Stimulated activated CD4-positive, alpha-beta T cell treated with anti-CD3 and anti-CD28 coated beads, TNF-alpha, amount 100 ng/mL, for 24 hours (primary cell): ENCODE results near the gene DPYSL3.

Experiments
- DNase-seq, 3 experiments: peaks; one replicate each; pipeline ENCODE4 v3.0.0-alpha.2; 2020; ENCODE audit warnings: low read depth in 3 of 3

The DPYSL3 gene

DNA sequence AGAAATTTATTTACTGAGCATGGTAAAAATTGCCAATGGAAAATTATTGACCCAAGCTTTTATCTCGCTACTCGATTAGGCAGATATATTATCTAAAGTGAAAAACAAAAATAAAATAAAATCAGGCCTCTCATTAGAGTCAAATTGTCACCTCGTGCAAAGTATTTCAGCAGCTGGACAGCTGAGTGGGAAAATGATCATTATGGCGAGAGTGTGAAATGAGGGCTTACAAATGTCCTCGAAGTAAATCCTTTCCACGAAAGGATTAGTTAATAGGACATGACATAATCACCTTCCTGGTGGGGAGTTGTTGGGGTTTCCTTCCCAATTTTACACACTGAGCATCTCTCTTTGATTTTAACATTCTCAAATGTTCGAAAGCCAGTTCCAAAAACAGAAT lies 5.4 kb upstream of the DPYSL3 start:
- no peak for DNase-seq

DNA sequence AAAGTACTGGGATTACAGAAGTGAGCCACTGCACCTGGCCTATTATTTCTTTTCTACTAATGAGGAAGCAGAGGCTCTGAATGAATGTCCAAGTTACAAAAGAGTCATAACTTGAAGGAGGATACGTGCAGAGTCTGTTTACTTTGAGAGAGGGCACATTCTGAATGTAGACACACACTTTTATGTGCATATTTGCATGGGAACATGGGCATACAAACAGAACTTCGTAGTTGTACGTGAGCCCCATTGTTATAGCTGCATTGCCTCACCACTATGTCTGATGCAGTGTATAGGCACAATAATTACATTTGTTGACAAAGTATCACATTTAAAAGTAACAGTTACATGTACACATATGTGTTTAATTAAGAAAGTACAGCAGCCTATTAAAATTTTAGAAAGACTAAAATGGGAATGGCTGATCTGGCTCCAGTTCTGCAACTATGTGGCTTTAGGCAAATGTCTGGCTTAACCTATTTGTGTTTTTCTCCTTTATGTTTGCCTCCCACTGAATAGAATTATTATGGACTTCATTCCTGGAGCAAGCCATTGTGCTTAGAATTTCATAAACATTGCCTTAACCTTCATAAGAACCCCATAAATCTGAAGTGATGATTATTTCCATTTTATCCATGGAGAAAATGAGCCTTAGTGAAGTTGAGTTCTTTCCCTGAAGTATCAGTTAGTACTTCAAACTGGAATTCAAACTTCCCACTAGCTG lies 3.0 kb upstream of the DPYSL3 start:
- no peak for DNase-seq

DNA sequence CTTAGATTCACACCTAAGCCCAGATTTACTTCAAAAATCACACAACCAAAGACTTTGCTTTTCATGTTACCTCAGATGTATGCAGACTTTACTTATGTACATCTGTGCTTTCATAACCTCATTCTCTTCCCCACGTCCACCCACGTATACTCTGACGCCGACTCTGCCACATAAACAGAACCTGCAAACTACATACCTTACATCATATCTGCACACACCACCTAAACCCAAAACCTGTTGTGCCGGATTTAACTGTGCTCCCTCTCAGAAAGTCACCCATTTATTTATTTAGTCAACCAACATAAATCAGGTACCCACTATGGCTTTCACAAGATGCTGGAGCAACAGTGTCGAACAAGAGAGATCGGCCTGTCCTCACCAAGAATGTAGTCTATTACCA lies 1.0 kb upstream of the DPYSL3 start:
- no peak for DNase-seq

DNA sequence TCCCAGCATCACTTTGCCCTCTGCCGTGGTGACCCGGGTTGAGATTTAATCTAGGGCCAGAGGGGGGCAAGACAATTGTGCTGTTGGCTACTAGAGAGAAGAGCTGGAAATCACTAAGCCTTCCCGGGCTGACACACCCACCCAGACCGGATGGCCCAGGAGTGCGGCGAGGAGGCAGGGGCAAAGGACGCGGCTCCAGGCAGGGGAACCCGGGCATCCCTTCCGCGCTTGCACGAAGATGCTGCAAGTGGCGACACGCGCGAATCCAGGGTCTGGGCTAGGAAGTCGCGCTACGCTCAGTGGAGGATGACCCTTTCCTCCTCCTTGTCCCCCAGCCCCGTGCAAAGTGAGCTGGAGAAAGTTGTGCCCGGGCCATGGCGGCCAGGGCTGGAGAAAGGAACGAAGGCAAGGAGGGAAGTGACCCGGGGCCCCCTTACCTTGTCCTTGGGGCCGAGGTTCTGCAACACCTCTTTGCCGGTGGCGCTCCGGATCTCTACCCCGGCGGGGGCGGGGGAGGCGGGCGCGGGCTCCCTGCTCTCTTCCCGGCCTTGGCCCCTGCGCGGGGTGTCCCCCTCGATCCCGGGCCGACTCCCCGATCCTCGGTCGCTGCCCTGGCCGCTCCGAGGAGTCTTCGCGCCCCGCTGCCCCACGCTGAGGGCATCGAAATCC lies 693 bp downstream of the DPYSL3 start:
- no peak for DNase-seq

DNA sequence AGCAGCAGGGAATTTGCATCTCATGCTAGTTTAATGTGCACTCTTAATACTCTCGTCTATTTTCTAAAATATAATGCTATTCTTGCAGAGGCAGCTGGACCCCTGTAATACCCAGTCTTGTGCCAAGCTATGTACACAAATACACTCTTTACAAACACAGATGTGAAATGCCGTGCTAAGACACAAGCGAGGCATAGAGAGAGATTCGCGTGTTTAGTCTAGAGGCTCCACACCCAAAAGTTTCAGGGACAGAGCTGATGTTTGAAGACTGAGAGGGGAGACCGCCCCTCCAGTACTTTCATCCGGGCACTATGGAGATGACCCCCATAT lies 1.2 kb downstream of the DPYSL3 start:
- DNase-seq: no peak

DNA sequence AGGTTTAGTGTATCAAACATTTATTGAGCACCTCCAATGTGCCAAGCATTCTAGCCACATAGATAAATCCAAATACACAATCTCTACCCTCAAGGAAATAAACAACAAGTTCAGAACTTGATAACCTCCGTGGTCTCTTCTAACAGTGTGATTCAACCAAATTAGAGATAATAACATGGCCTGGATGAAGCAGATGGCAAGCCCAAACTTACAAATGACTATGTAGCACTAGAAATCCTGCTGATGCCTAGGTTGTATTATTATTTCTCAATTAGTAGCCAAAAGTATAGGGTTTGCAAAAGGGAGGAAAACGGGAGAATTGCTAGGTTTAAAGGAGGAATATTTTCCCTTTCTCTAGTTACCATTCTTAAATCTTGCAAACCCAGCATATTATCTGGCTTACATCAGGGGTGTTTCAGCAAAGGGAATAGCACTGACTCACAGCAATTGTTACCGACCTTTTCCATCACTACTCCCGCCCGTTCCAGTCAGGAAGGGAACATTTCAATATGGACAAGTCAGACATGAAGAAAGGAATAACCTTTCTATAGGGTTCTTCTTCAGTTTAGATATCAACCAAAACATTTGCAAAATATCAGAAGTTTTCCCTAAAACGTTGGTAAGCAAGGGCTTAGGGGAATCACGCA lies 2.3 kb downstream of the DPYSL3 start:
- no peak for DNase-seq

DNA sequence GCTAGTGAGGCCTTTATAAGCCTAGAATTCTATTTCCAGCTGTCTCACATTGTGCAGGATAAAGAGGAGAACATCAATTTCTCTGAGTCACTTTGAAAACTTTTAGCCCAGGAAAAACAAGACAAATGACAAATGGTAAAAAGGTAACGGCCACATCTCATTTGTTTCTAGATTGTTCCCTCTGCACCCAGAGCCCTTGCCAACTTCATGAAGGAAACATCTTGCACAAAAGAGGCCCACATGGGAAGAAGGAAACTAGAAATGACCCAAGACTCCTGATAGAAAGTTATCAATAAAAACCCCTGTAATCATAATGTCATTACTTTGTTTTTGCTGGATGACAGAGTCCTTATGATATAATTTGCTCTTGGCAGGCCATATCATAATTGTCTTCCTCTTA lies 5.3 kb downstream of the DPYSL3 start:
- no peak for DNase-seq

DNA sequence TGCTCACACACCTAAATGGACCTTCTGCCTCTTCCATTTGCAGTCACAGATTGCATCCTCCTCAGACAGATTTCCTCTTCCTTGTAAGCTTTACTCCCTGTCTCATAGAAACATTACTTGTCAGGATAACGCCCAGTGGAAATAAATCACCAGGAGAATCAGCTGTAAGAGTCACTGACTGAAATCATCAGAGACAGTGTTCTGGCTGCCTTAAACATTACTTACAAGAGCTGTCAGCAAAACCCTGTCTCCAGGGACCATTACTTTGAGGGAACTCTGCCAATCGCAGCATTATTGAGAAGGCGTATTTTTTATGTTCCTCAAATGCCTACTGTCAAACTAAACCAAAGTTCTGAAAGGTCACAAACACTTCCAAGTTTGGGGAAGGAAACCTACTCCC lies 5.9 kb downstream of the DPYSL3 start:
- no peak for DNase-seq

DNA sequence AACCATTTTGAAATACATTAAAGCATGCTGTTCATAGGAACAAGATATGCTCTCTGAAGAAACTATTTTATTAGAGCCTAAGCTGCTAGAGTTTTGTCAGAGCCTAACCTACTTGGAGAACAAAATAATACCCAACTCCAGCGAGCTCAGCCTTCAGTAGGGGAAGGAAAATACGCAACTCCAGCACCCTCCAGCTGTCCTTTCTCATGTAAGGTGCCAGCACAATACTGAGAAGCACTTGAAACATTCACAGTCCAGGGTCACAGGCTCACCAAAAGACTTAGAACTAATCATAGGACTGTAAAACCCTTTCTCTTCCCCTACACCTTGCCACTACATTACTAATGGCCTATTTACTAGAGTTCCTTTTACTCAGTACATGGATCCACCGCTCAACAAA lies 18.9 kb downstream of the DPYSL3 start:
- no peak for DNase-seq

DNA sequence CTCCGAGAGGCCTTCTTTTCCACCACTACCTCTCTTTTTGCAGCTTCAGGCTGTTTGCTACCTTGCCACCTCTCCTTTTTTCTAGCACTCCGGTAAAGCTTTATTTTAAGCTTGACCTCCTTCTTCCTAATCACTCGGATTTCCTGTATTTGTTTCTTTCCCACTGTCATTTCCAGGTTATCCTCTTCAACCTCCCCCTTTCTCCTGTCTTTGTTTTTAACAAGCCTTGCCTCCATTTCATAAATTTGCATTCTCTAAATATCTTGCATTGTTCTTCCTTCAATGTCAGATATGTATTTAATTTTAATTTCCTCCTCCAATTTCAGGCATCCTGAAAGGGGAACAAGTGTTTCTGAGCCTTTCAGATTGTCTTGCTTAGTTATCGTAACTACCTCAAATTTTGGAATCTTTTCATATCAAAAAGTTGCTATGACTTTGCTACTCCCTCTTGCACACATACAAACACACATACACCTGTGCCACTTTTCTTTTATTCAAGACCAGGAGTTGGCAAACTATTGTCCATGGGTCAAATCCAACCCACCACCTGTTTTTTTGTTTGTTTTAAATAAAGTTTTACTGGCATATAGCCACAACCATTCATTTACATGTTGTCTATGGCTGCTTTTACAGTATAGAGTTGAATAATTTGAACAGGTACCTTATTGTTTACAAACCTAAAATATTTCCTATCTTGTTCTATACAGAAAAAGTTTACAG lies 22.7 kb downstream of the DPYSL3 start:
- DNase-seq: no peak

DNA sequence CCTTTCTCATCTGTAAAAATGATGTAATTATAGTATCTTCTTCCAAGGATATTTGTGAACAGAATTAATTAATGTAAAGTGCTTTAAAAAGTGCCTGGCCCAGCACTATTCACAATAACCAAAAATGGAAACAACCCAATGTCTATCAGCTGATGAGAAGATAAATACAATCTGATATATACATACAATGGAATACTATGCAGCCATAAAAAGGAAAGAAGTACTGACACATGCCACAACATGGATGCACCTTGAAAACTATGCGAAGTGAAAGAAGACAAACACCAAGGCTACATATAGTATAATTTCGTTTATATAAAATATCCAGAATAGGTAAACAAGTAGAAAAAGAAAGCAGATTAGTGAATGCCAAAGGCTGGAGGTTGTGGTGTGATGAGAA lies 24.1 kb downstream of the DPYSL3 start:
- DNase-seq: no peak

DNA sequence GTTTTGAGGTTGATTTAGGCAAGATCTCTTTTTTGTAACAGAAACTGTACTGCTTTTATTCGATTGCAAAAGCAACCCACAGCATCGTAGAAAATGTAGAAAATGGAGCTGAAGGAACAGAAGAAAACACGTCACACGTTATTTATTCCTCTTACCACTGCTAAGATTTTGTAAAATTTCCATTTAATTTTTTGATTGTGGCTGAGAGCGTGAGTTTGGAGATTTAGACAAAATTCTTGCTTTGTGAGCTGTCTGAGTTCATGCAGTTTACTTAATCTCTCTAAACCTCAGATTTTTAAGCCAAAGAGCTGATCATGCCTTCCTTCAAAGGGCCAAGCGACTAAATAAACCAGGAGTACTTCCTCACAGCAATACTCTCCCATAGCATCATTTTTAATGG lies 24.8 kb downstream of the DPYSL3 start:
- no peak for DNase-seq

DNA sequence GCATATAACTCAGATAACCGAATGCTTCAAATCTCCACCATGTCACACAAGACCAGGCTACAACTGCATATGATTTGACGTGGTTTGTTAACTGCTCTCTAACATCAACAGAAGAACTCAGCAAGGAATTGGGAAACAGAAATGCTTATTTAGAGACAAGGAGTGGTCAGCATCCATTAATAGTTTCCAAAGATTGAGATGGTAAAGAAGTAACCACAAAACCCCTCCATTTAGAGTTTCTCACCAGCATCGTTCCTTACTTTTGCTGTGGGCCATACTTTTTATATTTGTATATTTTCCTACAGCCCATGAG lies 25.2 kb downstream of the DPYSL3 start:
- no peak for DNase-seq

DNA sequence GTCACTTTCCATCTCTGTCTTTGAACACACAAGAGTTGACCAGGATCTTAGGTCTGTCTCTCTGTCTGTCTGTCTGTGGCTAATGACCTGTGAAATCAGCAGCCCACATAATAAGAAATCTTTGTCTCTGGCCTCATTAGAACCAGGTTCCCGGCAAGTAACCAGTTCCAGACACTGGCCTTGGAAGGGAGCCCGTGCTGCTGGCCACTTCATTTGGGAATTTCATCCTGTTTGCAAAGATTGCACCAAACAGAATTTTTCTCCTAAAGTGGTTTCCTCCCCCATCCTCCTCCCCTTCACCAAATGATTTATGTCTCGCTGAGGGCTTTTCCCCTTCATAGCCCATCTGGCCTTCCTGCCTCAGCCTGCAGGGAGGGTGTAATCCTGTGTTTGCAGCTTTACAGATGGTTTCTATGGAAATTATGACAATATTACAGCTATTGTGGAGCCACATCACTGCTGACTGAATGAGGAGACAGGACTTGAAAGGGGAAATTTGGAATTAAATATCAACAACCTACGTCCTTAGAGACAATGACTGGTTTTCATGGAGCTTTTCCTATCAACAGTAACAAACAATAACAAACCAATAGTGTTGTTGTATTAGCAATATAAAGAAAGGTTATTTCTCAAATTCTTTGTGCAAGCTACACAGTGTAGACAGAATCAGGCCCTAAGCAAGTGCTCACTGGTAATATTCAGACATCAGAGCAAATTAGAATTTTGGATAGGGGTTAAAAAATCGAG lies 25.7 kb downstream of the DPYSL3 start:
- no peak for DNase-seq

DNA sequence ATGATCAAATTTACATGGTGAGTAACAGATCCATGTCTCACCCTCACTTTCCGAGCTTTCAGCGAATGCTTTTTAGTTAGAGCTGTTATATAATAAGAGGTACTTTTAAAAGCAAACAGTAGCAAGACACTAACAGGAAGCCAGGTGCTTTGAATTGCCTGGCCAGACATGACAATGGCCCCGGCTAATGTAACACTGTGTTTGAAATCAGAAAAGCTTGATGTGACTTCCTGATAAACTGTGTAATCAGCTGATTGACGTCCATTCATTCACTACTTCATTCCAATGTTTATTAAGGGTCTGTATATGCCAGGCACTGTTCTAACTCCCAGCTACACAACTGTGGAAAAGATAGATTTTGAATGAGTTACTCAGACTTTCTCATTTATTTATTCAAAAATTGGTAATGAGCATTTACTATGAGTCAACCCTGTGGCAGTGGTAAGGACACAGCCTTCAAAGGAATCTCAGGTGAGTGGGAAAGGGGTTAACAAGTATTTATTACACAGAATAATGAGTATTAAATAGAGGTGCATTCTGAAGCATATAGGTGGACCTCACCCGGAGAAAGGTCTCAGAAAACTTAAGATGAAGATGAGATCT lies 26.6 kb downstream of the DPYSL3 start:
- DNase-seq: no peak

DNA sequence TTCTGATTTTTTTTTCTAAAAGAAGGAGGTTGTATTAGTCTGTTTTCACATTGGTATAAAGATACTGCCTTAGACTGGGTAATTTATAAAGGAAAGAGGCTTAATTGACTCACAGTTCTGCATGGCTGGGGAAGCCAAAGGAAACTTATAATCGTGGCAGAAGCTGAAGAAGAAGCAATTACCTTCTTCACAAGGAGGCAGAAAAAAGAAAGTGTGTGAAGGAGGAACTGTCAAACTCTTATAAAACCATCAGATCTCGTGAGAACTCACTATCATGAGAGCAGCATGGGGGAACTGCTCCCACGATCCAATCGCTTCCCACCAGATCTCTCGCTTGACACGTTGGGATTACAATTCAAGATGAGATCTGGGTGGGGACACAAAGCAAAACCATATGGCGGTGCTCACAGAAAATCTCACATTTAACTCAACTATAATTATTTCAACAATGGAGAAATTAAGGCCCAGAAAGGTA lies 27.1 kb downstream of the DPYSL3 start:
- no peak for DNase-seq

DNA sequence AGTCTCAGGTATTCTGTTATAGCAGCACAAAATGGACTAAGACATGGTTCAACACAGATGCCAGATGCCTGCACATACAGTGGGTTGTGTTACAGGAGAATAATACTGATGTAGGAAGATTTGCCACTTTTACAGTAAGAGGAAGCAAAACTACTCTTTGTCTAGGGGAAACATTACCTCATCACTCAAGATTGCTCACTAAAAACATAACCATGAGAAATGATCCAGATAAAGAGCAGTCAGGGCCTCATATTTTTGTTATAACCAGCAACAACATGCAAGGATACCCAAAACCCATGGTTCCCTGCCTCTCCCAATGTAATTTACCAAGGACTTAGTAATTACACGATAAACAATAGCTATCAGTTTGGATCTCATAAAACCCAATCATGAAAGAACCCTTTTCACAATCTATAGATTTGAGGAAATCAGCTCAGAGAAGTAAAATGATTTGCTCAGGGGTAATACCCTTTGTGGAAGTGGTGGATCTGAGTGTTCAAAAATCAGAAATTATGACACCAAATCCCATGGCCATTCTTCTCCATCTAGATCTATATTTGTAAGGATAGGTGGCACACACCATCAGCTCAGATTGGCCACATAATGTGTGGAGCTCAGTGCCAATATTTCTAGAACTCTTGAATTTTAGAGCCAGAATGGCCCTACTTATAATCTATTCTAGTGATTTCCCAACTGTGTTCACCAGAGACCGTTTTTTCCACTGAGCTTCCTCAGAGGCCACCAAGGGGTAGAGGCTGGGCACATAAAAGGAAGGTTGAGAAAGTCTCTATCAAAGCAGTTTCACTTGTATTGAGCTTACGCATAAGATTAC lies 27.8 kb downstream of the DPYSL3 start:
- no peak for DNase-seq

DNA sequence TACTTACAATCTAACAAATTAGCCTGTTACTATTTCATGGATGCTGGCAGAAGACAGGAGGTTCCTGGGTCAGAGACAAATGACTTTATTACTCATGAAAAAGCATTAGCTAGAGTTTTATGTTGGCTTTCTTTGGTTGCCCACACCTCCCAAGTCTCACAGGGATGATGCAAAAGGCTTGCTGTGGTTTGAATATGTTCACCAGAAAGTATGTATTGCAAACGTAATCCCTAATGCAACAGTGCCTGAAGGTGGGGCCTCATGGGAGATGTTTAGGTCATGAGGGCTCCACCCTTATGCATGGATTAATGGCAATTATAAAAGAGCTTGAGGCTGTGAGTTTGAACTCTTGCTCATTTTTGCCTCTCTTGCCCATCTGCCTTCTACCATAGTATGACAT lies 28.5 kb downstream of the DPYSL3 start:
- DNase-seq: no peak

DNA sequence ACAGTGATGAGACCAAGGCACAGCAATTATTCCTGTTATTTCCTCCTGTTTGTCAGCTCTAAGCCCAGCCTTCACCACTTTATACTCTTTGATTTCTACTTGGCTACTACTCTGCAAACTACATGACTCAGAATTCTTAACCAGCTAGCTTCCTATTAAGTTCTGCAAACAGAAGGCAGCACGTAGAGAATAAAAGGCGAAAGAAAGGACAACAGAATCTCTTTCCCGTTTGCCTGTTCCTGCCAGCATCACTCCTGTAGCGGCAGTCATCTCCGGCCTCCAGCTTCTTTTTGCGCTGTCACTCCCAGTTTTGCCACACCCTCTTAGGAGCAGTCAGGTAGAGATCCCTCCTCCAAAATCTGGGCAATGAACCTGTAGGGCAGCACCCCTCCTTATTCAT lies 29.9 kb downstream of the DPYSL3 start:
- no peak for DNase-seq

DNA sequence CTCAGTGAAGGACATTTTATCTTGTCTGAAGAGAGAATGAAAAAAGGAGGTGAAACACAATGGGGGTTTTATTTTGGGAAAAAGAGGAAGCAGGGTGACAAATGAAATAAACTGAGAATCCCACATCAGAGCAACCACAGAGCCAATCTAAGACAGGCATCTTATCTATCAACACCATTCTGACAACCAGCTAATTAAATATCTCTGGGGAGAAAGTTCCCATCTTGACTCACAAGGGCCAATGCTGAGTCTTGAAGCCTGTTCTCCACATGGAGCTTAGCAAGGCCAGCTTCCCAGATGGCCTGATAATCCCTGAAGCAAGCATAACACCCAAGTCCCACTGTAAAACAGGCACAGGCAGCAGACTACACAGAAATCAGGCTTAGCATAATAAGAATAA lies 30.4 kb downstream of the DPYSL3 start:
- DNase-seq: no peak

DNA sequence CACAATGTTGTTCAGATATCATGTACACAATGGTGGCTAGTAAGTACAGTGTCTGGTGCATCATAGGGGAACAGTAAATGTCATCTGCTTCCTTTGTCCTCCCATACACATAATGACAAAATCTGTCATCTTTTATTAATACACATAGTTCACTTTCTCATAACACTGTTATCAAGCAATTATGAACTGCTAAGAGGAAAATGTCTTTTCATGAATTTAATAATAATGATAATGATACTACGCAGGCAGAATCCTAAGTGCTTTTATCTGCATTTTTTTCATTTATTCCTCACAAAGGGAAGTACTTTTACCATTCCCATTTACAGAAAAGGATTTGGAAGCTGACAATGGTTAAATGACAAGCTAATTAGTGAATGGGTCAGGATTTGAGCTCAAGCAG lies 35.7 kb downstream of the DPYSL3 start:
- no peak for DNase-seq
